SIG-M5 (cell line): ENCODE measurements around the gene DTWD1.
A peak's percentile ranks its signal among the peaks of the same experiment; 100 is the strongest.
"Not testable (repeated sequence)": the region's sequence is repeated elsewhere in the genome, so short reads cannot be mapped to it uniquely, and the experiment has no call there.

ENCODE experiments used
- DNase-seq: peaks from one replicate; lab custom pipeline; 2025; lab: John Stamatoyannopoulos, UW

The DTWD1 gene, protein sequence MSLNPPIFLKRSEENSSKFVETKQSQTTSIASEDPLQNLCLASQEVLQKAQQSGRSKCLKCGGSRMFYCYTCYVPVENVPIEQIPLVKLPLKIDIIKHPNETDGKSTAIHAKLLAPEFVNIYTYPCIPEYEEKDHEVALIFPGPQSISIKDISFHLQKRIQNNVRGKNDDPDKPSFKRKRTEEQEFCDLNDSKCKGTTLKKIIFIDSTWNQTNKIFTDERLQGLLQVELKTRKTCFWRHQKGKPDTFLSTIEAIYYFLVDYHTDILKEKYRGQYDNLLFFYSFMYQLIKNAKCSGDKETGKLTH

GRCh38 chr15:49620658-49621368, at the start of gene DTWD1, which contains the start of gene FAM227B:
Gene DTWD1, plus strand, starts transcription at chr15:49621048. Its CDS starts 4,120 bp downstream, at chr15:49625168.
Gene FAM227B, minus strand, starts transcription at chr15:49620818. Its CDS starts 5,647 bp downstream, at chr15:49615171.
- DNase-seq: peak; percentile 84

- DNase-seq: no peak
These were observed 47.4 kb upstream of the DTWD1 start for GRCh38 chr15:49573421-49573820.

GRCh38 chr15:49589030-49589429, 31.8 kb upstream of the DTWD1 start:
- no peak for DNase-seq

DNA sequence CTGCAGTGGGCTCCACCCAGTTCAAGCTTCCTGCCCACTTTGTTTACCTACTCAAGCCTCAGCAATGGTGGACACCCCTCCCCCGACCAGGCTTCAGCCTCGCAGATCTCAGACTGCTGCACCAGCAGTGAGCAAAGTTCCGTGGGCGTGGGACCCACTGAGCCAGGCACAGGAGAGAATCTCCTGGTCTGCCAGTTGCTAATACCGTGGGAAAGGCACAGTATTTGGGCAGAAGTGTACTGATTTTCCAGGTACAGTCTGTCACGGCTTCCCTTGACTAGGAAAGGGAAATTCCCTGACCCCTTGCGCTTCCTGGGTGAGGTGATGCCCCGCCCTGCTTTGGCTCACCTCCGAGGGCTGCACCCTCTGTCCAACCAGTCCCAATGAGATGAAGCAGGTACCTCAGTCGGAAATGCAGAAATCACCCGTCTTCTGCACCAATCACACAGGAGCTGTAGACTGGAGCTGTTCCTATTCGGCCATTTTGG, 28.0 kb upstream of the DTWD1 start:
- not testable (repeated sequence) for DNase-seq

GRCh38 chr15:49604625-49605409, 16.0 kb upstream of the DTWD1 start:
- DNase-seq: no peak

DNA sequence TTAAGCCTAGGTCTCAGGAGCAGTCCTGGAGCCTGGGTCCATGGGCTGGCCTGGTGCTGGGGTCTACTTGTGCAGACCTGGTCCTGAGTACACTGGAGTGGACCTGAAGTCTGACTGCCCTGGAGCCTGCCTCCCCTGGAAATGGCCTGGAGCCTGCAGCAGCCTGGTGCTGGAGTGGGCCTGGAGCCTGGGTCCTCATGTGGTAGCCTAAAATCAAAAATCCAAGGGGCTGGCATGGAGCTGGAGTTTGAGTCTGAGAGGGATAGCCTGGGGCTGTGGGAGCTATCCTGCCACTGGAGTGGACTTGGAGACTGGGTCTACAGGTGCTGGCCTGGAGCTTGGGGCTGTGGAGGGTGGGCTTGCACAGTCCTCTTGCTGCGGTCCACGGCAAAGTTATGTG, 15.3 kb upstream of the DTWD1 start:
- no peak for DNase-seq

DNA sequence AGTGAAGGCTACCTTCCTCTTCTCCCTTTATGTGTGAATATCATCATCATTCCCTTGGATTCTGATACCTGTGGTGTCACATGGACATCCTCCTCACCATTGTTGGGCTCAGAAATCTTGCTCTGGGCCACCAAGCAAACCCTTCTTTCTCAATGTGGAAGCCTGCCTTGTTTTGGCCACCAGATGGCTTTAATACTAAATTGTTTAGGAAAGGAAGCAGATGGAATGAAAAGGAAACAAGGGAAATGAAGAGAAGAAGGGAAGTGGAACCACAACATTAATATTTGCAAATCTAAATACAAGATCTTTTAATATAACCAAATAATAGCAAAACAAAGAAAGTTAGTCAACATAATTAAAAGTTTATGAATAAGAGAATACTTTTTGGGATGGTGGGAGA, 14.3 kb upstream of the DTWD1 start:
- no peak for DNase-seq

DNA sequence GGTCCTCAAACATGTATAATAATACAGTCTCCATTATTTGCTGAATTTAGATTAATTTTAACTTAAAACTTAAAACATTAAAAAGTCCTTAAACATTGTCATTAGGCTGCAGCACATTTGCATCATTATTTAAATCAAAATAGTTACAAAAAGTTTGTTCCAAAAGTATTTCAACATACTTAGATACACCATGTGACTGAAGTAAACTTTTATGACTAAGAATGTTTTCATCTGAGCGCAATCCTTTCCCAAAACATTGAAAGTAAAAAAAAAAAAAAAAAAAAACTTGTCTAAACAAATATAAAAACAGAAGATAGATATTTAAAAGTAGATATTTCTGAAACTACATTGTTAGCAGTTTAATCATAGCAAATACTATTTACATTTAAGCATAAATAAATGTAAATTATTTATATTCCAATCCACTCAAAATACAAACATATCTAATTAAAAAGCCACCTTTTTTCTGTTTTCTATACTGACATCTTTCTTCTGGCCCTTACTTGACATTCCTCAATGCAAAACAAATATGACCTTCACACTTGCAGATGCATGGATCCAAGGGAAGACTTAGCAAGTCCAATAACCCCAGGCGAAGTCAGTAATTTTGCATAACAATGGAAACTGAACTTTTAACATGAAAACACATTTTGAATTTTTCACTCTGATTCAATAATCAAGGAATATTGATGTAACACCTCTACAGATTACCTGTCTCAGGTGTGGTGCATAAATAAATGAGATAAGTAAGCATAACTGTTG, 10.5 kb upstream of the DTWD1 start:
- no peak for DNase-seq

DNA sequence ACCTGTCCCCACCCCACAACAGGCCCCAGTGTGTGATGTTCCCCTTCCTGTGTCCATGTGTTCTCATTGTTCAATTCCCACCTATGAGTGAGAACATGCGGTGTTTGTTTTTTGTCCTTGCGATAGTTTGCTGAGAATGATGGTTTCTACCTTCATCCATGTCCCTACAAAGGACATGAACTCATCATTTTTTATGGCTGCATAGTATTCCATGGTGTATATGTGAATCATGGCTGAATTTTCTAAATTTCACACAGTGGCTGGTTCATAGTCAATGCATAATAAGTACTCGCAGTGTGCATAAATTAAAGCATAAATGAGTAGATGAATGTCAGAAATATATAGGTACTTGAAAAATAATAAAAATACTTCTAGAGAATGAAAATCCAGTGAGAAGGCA, 8.6 kb upstream of the DTWD1 start:
- not testable (repeated sequence) for DNase-seq

DNA sequence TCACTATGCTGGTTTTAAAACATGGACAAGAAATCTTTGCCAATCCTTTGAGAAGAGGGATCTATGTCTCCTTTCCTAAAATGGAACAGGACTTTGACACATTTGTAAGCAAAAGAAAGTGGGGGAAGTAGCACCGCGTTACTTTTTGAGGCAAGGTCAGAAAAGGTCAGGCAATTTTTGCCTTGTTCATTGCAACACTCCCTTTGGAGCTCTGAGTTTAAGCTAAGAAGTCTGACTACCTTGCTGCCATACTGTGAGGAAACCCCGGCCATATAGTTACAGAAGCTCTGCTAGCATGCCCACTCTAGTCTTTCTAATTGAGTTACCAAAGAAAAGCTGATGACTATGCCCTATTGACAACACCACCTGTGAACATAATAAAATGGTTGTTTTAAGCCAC, 1.6 kb upstream of the DTWD1 start:
- no peak for DNase-seq

DNA sequence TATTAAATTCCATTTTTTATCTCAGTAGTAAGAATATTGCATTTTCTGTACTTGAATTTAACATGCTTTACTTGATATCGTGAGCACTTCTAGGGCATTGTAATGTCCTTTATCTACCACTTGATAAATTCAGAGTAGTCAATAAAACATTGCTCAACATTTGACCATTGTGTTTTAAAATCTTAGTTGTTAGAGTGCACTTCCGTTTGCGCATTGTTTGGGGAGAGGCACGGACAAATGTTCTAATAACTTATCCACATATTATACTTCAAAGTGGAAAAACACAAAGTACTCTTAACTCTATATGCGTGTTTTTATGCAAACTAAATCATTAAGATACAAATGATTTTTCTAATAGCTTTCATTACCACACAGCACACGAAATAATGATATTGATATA, 649 bp upstream of the DTWD1 start:
- no peak for DNase-seq

DNA sequence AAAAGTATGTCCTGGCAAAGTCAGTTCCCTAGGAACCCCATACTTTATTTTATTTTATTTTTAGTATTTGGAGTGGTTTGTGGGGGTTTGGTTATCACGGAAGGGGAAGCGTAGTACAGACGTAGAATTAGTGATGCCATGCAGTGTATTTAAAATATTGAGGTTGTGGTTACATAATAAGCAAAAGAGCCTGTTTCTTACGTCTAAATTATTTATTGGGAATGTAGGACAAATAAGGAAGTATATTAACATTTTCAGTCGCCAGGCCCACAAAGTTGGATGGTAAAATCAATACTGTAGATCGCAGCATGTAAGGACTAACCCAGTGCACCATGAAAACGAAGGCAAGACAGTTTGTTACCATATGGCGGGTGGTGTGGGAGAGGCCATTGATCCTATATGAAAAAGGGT, 558 bp downstream of the DTWD1 start:
- DNase-seq: no peak

DNA sequence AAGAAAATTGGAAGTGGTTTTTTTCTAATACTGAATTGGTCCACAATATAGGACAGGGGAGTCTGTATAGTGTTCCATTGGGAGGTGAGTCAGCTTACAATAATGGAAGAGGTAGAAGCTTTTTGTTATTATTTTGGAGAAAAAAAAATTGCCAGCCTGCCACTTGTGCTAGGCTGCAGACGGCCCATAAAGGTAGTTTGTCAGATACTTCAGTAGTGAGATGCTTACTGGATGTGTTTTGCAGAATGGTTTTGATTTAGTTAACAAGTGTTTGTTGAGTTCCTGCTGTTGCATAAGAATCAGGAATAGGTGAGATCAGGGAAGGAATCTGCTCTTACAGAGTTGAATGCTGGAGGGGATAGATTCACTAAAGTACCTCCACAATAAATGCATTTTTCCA, 1.0 kb downstream of the DTWD1 start:
- no peak for DNase-seq

DNA sequence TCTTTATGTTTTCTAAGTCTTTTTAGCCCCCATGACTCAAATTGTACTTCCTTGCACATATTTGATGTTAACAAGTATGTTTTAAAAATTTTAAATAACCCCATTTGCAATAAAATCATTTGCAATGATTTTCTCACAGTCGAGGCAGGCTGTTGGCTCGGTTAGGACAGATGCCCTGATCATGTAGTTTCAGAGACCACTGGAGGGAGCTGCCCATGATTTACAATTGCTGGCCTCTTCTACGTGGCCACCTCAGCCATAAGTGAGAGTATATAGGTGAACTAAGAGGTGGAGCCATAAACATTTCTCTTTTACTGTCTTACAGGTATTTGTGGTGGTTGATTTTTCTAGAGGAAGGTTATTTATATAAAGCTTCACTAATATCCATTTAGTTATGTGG, 1.7 kb downstream of the DTWD1 start:
- DNase-seq: no peak

- no peak for DNase-seq
These were observed 3.2 kb downstream of the DTWD1 start for GRCh38 chr15:49624056-49624455.

DNA sequence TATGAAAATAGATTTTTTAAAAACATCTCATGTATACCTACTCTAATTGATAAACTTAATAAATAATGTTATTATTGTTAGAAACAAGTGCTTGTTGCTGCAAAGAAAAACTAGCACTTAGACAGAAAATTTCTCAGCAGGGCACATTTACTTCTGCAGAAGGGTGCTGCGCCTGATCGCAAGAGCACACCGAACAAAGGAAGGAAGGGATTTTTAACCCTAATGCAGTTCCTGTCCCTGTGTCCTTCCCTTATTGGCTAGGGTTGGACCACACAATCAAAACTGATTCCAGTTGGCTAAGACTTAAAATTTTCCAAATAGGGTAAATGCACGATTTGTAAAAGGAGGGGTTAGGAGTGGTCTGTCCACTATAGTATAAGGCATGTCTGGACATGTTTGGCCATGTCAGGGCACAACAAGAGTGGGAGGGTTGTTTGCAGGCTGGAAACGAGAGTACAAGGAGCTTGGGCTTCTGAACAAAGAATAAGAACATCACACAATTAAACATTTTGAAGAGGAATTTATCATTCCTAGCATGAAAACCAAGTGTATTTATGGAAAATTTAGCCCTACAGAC, 4.7 kb downstream of the DTWD1 start:
- DNase-seq: no peak

GRCh38 chr15:49627407-49627877, 6.6 kb downstream of the DTWD1 start:
- DNase-seq: no peak

- no peak for DNase-seq
These were observed 7.5 kb downstream of the DTWD1 start for GRCh38 chr15:49628379-49628778.

GRCh38 chr15:49637857-49638256, 17.0 kb downstream of the DTWD1 start:
- no peak for DNase-seq

DNA sequence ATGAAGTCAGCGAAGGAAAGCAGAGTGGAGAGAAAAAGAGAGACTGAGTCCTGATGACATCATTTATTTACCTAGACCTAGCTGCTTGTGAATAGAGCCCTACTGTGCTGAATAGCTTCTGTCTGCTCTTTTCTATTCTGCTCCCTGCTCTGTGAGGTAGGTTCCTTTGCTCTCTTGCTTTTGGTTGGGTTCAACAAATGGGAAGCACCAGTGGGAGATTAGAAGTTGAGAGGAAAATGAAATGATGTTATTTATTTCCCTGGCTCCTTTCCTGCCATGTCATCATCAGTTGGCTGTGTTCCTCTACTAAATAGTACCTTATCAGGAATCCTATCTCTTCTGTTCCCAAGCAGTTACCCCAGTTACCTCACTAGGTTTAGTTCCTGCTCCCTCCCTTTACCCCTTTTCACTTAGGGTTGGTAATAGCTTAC, 23.5 kb downstream of the DTWD1 start:
- no peak for DNase-seq

- DNase-seq: no peak
These were observed 24.4 kb downstream of the DTWD1 start for GRCh38 chr15:49645277-49645676.
